ENCODE measurements around the gene ZNHIT2. TPM values are rescaled to one million over a fixed set of nuclear protein-coding genes. Genes with fewer than 3 reads are reported as not detected.

Gene ZNHIT2

GRCh38 chr11:65071907-65072630 lies 45.4 kb downstream of the ZNHIT2 start:
- no peak overlapping the region for H4K5ac ChIP-seq (ENCODE audit: low read length)
- H3K4me3 ChIP-seq (ENCODE audit: low read length): no peak overlapping the region
- H3K36me3 ChIP-seq (ENCODE audit: control insufficient read depth, insufficient read depth, low read length): peaks cover 3% of the 10 kb centered on the region
- no peak overlapping the region for H3K4me2 ChIP-seq (ENCODE audit: low read length)
- no peak overlapping the region for H3K18ac ChIP-seq (ENCODE audit: low read length)
- H3K4me1 ChIP-seq (ENCODE audit: control insufficient read depth, low read depth, low read length): no peaks in the 10 kb centered on the region
- no peak overlapping the region for H2AK5ac ChIP-seq (ENCODE audit: low read length)
- H3K79me2 ChIP-seq (ENCODE audit: control insufficient read depth, insufficient read depth, low read length): no peaks in the 10 kb centered on the region
- no peak overlapping the region for H3K27ac ChIP-seq (ENCODE audit: low read depth, low read length)
- H2BK120ac ChIP-seq (ENCODE audit: low read depth, low read length): no peak overlapping the region
- DNase-seq: no peak
- H3K27me3 ChIP-seq (ENCODE audit: insufficient read depth, low read length, poor library complexity): no peaks in the 10 kb centered on the region
- H3K4ac ChIP-seq (ENCODE audit: low read depth, low read length): no peak overlapping the region
- no peak overlapping the region for H3K56ac ChIP-seq (ENCODE audit: low read length)
- H3K9ac ChIP-seq (ENCODE audit: low read length): no peak overlapping the region
- H2BK5ac ChIP-seq (ENCODE audit: low read length): no peak overlapping the region
- H4K8ac ChIP-seq (ENCODE audit: low read depth, low read length): no peak overlapping the region
- no CpG with 5 or more reads among the region's 4 CpGs for WGBS (ENCODE audit: extremely low coverage, insufficient coverage, low lambda C conversion rate)
- H2BK15ac ChIP-seq (replicated peaks; ENCODE audit: low read depth): no peak overlapping the region
- no peak overlapping the region for H3K23ac ChIP-seq (ENCODE audit: low read length)
- peaks cover 3% of the 10 kb centered on the region for H3K79me1 ChIP-seq (ENCODE audit: low read length)

GRCh38 chr11:65069217-65069616 lies 48.3 kb downstream of the ZNHIT2 start:
- no peaks in the 10 kb centered on the region for H3K79me1 ChIP-seq (ENCODE audit: low read length)
- H2BK5ac ChIP-seq (ENCODE audit: low read length): no peak overlapping the region
- no peak overlapping the region for H3K4me3 ChIP-seq (ENCODE audit: low read length)
- H3K36me3 ChIP-seq (ENCODE audit: control insufficient read depth, insufficient read depth, low read length): no peaks in the 10 kb centered on the region
- H3K9ac ChIP-seq (ENCODE audit: low read length): no peak overlapping the region
- no peaks in the 10 kb centered on the region for H3K79me2 ChIP-seq (ENCODE audit: control insufficient read depth, insufficient read depth, low read length)
- H2AK5ac ChIP-seq (ENCODE audit: low read length): no peak overlapping the region
- H3K4ac ChIP-seq (ENCODE audit: low read depth, low read length): no peak overlapping the region
- no peaks in the 10 kb centered on the region for H3K4me1 ChIP-seq (ENCODE audit: control insufficient read depth, low read depth, low read length)
- no peak overlapping the region for H3K18ac ChIP-seq (ENCODE audit: low read length)
- no CpG with 5 or more reads among the region's 9 CpGs for WGBS (ENCODE audit: extremely low coverage, insufficient coverage, low lambda C conversion rate)
- H3K27me3 ChIP-seq (ENCODE audit: insufficient read depth, low read length, poor library complexity): no peaks in the 10 kb centered on the region
- H4K5ac ChIP-seq (ENCODE audit: low read length): no peak overlapping the region
- H2BK15ac ChIP-seq (replicated peaks; ENCODE audit: low read depth): no peak overlapping the region
- no peak for DNase-seq
- no peak overlapping the region for H2BK120ac ChIP-seq (ENCODE audit: low read depth, low read length)
- H3K27ac ChIP-seq (ENCODE audit: low read depth, low read length): no peak overlapping the region
- no peak overlapping the region for H4K8ac ChIP-seq (ENCODE audit: low read depth, low read length)
- H3K23ac ChIP-seq (ENCODE audit: low read length): no peak overlapping the region
- H3K4me2 ChIP-seq (ENCODE audit: low read length): no peak overlapping the region
- H3K56ac ChIP-seq (ENCODE audit: low read length): no peak overlapping the region

GRCh38 chr11:65067446-65067845 lies 50.1 kb downstream of the ZNHIT2 start:
- no peak overlapping the region for H4K8ac ChIP-seq (ENCODE audit: low read depth, low read length)
- no peaks in the 10 kb centered on the region for H3K36me3 ChIP-seq (ENCODE audit: control insufficient read depth, insufficient read depth, low read length)
- WGBS (ENCODE audit: extremely low coverage, insufficient coverage, low lambda C conversion rate): no CpG with 5 or more reads among the region's 10 CpGs

GRCh38 chr11:65066805-65067291 lies 50.7 kb downstream of the ZNHIT2 start:
- Histone ChIP-seq H3K79me2 (ENCODE audit: control insufficient read depth, insufficient read depth, low read length) (no peaks in the 10 kb centered on the region), H2BK15ac (replicated peaks; ENCODE audit: low read depth) (no peak overlapping the region), H3K27me3 (ENCODE audit: insufficient read depth, low read length, poor library complexity) (no peaks in the 10 kb centered on the region), H4K5ac (ENCODE audit: low read length) (no peak overlapping the region), H3K27ac (ENCODE audit: low read depth, low read length) (no peak overlapping the region), H2BK120ac (ENCODE audit: low read depth, low read length) (no peak overlapping the region), H3K56ac (ENCODE audit: low read length) (peak overlapping the region; percentile 60), H3K4me1 (ENCODE audit: control insufficient read depth, low read depth, low read length) (no peaks in the 10 kb centered on the region), H3K36me3 (ENCODE audit: control insufficient read depth, insufficient read depth, low read length) (no peaks in the 10 kb centered on the region), H3K4me3 (ENCODE audit: low read length) (no peak overlapping the region), H4K8ac (ENCODE audit: low read depth, low read length) (no peak overlapping the region), H3K18ac (ENCODE audit: low read length) (no peak overlapping the region), H3K4me2 (ENCODE audit: low read length) (no peak overlapping the region), H2AK5ac (ENCODE audit: low read length) (no peak overlapping the region), H2BK5ac (ENCODE audit: low read length) (no peak overlapping the region), H3K9ac (ENCODE audit: low read length) (no peak overlapping the region), H3K79me1 (ENCODE audit: low read length) (no peaks in the 10 kb centered on the region), H3K4ac (ENCODE audit: low read depth, low read length) (no peak overlapping the region), H3K23ac (ENCODE audit: low read length) (no peak overlapping the region)
- no peak for DNase-seq
- WGBS (ENCODE audit: extremely low coverage, insufficient coverage, low lambda C conversion rate): no CpG with 5 or more reads among the region's 4 CpGs

More at GRCh38 chr11:65067446-65067845, 50.1 kb downstream of the ZNHIT2 start:
- Histone ChIP-seq H3K23ac (ENCODE audit: low read length) (no peak overlapping the region), H2BK15ac (replicated peaks; ENCODE audit: low read depth) (no peak overlapping the region), H3K56ac (ENCODE audit: low read length) (no peak overlapping the region), H2BK120ac (ENCODE audit: low read depth, low read length) (no peak overlapping the region), H2BK5ac (ENCODE audit: low read length) (no peak overlapping the region), H3K4me1 (ENCODE audit: control insufficient read depth, low read depth, low read length) (no peaks in the 10 kb centered on the region), H3K4me3 (ENCODE audit: low read length) (no peak overlapping the region), H4K5ac (ENCODE audit: low read length) (no peak overlapping the region), H3K9ac (ENCODE audit: low read length) (no peak overlapping the region), H3K79me2 (ENCODE audit: control insufficient read depth, insufficient read depth, low read length) (no peaks in the 10 kb centered on the region), H3K27me3 (ENCODE audit: insufficient read depth, low read length, poor library complexity) (no peaks in the 10 kb centered on the region), H3K79me1 (ENCODE audit: low read length) (no peaks in the 10 kb centered on the region), H3K4me2 (ENCODE audit: low read length) (no peak overlapping the region), H2AK5ac (ENCODE audit: low read length) (no peak overlapping the region), H3K4ac (ENCODE audit: low read depth, low read length) (no peak overlapping the region), H3K18ac (ENCODE audit: low read length) (no peak overlapping the region), H3K27ac (ENCODE audit: low read depth, low read length) (no peak overlapping the region)
- DNase-seq: no peak

Small RNA genes within 50 kb of the gene (small RNA-seq; reads per million reads assigned to genes)
- not detected for gene HIGD1AP10 (ENCODE audit: insufficient read depth)
- not detected for gene PDCL2P2 (ENCODE audit: insufficient read depth)
- 1.1 reads per million for gene RNU2-23P (ENCODE audit: insufficient read depth)

Measured in mesendoderm (in vitro differentiated cells).